D721Med (cell line): Measurements from ENCODE around the gene PIP5K1B.
"Not testable (repeated sequence)": the region's sequence is repeated elsewhere in the genome, so short reads cannot be mapped to it uniquely, and the experiment has no call there.

Source experiments
- DNase-seq: peaks from one replicate; pipeline ENCODE4 v3.0.0; 2011; ENCODE audit warnings: low spot score; ENCODE audit not compliant: insufficient read length
- FAIRE-seq: peaks from 2 replicates; lab custom pipeline; 2011; peaks lifted over from hg19 to GRCh38; lab: Jason Lieb, UNC
- CTCF ChIP-seq: IDR thresholded peaks from 2 replicates; pipeline ENCODE4 v1.5.1; 2012; ENCODE audit warnings: mild to moderate bottlenecking, control low read depth; ENCODE audit not compliant: insufficient read depth; ENCODE audit errors: missing control alignments

PIP5K1B gene

GRCh38 chr9:68983008-68983411 lies 278.0 kb downstream of the PIP5K1B start:
- no peak for FAIRE-seq
- no peak for TF ChIP-seq CTCF
- DNase-seq: no peak

- FAIRE-seq (no peak), DNase-seq (no peak)
- no peak for TF ChIP-seq CTCF
These were observed 278.7 kb downstream of the PIP5K1B start for GRCh38 chr9:68983522-68984424.

GRCh38 chr9:68986949-68987348 lies 281.9 kb downstream of the PIP5K1B start:
- not testable (repeated sequence) for DNase-seq, FAIRE-seq

GRCh38 chr9:68991457-68991856 lies 286.4 kb downstream of the PIP5K1B start:
- no peak for TF ChIP-seq CTCF
- FAIRE-seq (no peak), DNase-seq (no peak)

- FAIRE-seq (no peak), DNase-seq (no peak)
- TF ChIP-seq CTCF: no peak
These were observed 290.7 kb downstream of the PIP5K1B start for GRCh38 chr9:68995776-68996175.

- no peak for TF ChIP-seq CTCF
- no peak for FAIRE-seq
These were observed 291.4 kb downstream of the PIP5K1B start for GRCh38 chr9:68996462-68996861.

GRCh38 chr9:68997666-68998065 lies 292.6 kb downstream of the PIP5K1B start:
- no peak for FAIRE-seq
- DNase-seq: no peak
- TF ChIP-seq CTCF: no peak

More at GRCh38 chr9:68996462-68996861, 291.4 kb downstream of the PIP5K1B start:
- no peak for DNase-seq
